Subcutaneous abdominal adipose tissue (tissue), 5 donors: ENCODE results near the gene MOGAT1.
"Not testable (repeated sequence)": the region's sequence is repeated elsewhere in the genome, so short reads cannot be mapped to it uniquely, and the experiment has no call there.

Experiments used
- H3K27ac ChIP-seq: one replicate; pipeline ENCODE4 v1.7.0; 2013; ENCODE audit warnings: low read depth, mild to moderate bottlenecking, inconsistent platforms, low read length, moderate library complexity
- H3K27me3 ChIP-seq, 5 donors: one replicate each; pipeline ENCODE4 v1.7.0; 2013; ENCODE audit warnings: low read length in 5 of 5, inconsistent platforms in 1 of 5; ENCODE audit not compliant: control insufficient read depth in 5 of 5, insufficient read depth in 4 of 5
- H3K36me3 ChIP-seq, 5 donors: one replicate each; pipeline ENCODE4 v1.7.0; 2013; ENCODE audit warnings: low read length in 5 of 5; ENCODE audit not compliant: control insufficient read depth in 5 of 5, insufficient read depth in 5 of 5
- H3K4me1 ChIP-seq, 5 donors: one replicate each; pipeline ENCODE4 v1.7.0; 2013; ENCODE audit warnings: low read length in 5 of 5, mild to moderate bottlenecking in 3 of 5, moderate library complexity in 1 of 5; ENCODE audit not compliant: control insufficient read depth in 5 of 5, insufficient read depth in 5 of 5
- H3K4me3 ChIP-seq, 5 donors: one replicate each; pipeline ENCODE4 v1.7.0; 2013; ENCODE audit warnings: low read length in 5 of 5, low read depth in 1 of 5
- H3K9ac ChIP-seq, 5 donors: one replicate each; pipeline ENCODE4 v1.7.0; 2013; ENCODE audit warnings: low read length in 5 of 5, mild to moderate bottlenecking in 4 of 5, moderate library complexity in 3 of 5
- H3K9me3 ChIP-seq, 5 donors: one replicate each; pipeline ENCODE4 v1.7.0; 2013; ENCODE audit warnings: low read length in 5 of 5; ENCODE audit not compliant: control insufficient read depth in 5 of 5
- donor health status: healthy.
- donor health status: healthy.
- donor health status: healthy.
- donor health status: healthy.
- donor health status: healthy.

The MOGAT1 gene

GRCh38 chr2:222721597-222721996, 50.1 kb downstream of the MOGAT1 start:
- not testable (repeated sequence) for H3K4me1 ChIP-seq, H3K27ac ChIP-seq, H3K36me3 ChIP-seq, H3K9me3 ChIP-seq, H3K27me3 ChIP-seq, H3K4me3 ChIP-seq, H3K9ac ChIP-seq

- H3K9ac ChIP-seq = no peak overlapping the region
- no peaks in the 10 kb centered on the region for H3K9me3 ChIP-seq
- H3K27ac ChIP-seq = no peak overlapping the region
- no peaks in the 10 kb centered on the region for H3K27me3 ChIP-seq
- H3K36me3 ChIP-seq = no peaks in the 10 kb centered on the region
- H3K4me3 ChIP-seq = no peak overlapping the region
- H3K4me1 ChIP-seq = no peaks in the 10 kb centered on the region
Observed at GRCh38 chr2:222722327-222722946, 51.0 kb downstream of the MOGAT1 start.

DNA sequence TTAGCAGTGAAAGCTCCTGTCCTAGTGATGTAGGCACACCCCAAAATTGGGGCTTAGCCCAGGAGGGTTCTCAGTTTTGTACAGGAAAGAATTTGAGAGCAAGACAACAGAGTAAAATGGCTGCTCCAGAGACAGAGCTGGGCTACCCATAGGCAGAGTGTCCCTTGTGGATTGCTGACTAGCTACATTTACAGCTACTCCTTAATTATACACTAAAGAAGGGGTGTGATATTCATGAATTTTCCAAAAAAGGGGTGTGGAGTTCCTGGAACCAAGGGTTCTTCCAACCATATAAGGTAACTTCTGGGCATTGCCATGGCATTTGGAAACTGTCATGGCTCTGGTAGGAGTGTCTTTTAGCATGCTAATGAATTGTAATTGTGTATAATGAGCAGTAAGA, 52.8 kb downstream of the MOGAT1 start:
- Histone ChIP-seq H3K9me3 (no peaks in the 10 kb centered on the region), H3K27me3 (no peaks in the 10 kb centered on the region), H3K4me1 (no peaks in the 10 kb centered on the region), H3K4me3 (no peak overlapping the region), H3K27ac (no peak overlapping the region), H3K36me3 (no peaks in the 10 kb centered on the region), H3K9ac (no peak overlapping the region)

- Histone ChIP-seq H3K4me1 (peaks cover 0 to 14% (median 11%) of the 10 kb centered on the region in 5 donors), H3K27ac (no peak overlapping the region), H3K9ac (no peak overlapping the region), H3K36me3 (no peaks in the 10 kb centered on the region), H3K4me3 (no peak overlapping the region), H3K27me3 (no peaks in the 10 kb centered on the region), H3K9me3 (no peaks in the 10 kb centered on the region)
Observed at GRCh38 chr2:222728621-222729020, 57.2 kb downstream of the MOGAT1 start.

DNA sequence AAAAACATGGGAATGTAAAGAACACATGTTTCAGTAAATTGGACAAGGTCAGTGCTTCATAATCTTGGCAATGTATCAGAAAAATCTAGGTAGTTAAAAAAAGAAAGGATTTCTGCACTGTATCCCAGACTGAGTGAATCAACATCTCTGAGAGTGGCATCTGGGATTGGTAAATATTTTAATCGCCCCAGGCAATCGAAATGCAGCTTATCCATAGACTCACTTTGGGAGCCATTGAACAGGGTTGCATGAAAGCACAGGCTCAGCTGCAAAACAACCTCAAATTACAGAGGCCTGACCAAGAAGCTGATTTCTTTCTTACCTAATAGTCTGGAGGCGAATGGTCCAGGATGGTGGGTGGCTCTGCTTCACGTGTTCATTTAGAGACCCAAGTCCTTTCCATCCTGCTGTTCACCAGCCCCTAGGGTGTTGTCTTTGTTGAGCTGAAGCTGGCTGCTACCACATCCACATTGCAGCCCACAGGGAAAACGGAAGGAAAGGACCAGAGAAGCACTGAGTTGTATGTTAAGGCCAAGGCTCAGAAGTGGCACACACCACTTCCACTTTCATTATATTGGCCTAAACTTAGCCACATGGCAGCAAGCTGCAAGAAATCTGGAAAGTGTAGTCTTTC, 59.0 kb downstream of the MOGAT1 start:
- H3K4me3 ChIP-seq = no peak overlapping the region
- peak overlapping the region; percentile 0 for H3K27ac ChIP-seq

GRCh38 chr2:222731201-222731621, 59.8 kb downstream of the MOGAT1 start:
- peak overlapping the region; percentile 0 for H3K27ac ChIP-seq
- no peaks in the 10 kb centered on the region for H3K9me3 ChIP-seq
- H3K27me3 ChIP-seq = no peaks in the 10 kb centered on the region
- no peak overlapping the region for H3K4me3 ChIP-seq
- H3K4me1 ChIP-seq = peaks cover 3 to 27% (median 19%) of the 10 kb centered on the region in 5 donors
- H3K36me3 ChIP-seq = no peaks in the 10 kb centered on the region
- no peak overlapping the region for H3K9ac ChIP-seq

More for the DNA sequence above, 59.0 kb downstream of the MOGAT1 start:
- Histone ChIP-seq H3K9ac (no peak overlapping the region), H3K9me3 (no peaks in the 10 kb centered on the region), H3K4me1 (peaks cover 3 to 26% (median 17%) of the 10 kb centered on the region in 5 donors), H3K36me3 (no peaks in the 10 kb centered on the region), H3K27me3 (no peaks in the 10 kb centered on the region)

DNA sequence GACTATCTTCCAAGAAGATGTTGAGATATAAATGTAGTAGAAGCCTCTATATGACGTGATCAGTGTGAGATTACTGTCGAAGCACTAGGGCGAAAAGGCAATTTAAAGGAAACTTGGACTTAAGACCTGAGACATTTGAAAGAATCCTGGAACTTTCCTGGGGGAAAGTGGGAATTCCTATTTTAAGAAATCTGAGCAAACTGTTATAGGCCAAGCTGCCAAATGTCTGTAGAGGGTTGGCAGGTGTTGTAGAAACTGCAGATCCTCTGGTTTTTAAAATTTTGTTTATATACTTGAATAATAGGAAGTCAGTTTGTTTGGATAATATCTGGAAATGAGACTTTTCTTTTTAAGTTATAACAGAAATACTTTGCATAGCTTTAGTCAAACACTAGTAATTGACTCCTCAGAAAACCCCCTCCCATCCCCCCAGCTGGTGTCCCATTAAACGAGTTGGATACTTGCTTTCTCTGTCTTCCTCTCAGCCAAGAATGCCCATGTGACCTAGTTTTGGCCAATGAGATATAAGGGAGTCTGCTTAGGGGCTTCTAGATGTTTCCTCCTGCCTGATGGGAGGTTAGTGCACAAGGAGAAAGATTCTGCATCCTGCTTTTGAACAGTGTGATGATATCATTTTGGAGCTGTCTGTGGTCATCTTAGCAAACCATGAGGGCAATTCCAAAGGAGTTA, 61.2 kb downstream of the MOGAT1 start:
- Histone ChIP-seq H3K27ac (no peak overlapping the region), H3K4me1 (peaks cover 3 to 29% (median 20%) of the 10 kb centered on the region in 5 donors)

DNA sequence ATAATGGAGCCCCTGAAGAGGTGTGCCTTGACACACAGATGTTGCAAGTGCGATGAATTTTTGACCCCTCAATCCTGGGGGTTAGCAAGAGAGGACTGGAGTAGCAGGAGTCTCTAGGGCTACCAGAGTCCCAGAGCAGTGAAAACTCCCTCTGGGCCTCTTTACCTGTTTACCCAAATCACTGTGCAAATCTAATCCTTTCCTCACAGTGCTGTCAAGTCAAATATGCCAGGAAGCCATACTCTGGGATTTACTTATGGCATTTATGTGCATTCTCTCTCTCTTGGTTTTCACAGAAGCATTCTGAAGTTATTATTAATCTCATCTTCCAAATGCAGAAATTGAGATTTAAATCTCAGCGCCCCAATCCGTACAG, 62.0 kb downstream of the MOGAT1 start:
- no peaks in the 10 kb centered on the region for H3K9me3 ChIP-seq
- no peak overlapping the region for H3K4me3 ChIP-seq
- no peaks in the 10 kb centered on the region for H3K36me3 ChIP-seq
- no peak overlapping the region for H3K9ac ChIP-seq
- no peaks in the 10 kb centered on the region for H3K27me3 ChIP-seq
- H3K4me1 ChIP-seq = peaks cover 3 to 29% (median 20%) of the 10 kb centered on the region in 5 donors
- H3K27ac ChIP-seq = no peak overlapping the region

More for the DNA sequence above, 61.2 kb downstream of the MOGAT1 start:
- Histone ChIP-seq H3K9ac (no peak overlapping the region), H3K27me3 (no peaks in the 10 kb centered on the region), H3K36me3 (no peaks in the 10 kb centered on the region), H3K9me3 (no peaks in the 10 kb centered on the region), H3K4me3 (no peak overlapping the region)

DNA sequence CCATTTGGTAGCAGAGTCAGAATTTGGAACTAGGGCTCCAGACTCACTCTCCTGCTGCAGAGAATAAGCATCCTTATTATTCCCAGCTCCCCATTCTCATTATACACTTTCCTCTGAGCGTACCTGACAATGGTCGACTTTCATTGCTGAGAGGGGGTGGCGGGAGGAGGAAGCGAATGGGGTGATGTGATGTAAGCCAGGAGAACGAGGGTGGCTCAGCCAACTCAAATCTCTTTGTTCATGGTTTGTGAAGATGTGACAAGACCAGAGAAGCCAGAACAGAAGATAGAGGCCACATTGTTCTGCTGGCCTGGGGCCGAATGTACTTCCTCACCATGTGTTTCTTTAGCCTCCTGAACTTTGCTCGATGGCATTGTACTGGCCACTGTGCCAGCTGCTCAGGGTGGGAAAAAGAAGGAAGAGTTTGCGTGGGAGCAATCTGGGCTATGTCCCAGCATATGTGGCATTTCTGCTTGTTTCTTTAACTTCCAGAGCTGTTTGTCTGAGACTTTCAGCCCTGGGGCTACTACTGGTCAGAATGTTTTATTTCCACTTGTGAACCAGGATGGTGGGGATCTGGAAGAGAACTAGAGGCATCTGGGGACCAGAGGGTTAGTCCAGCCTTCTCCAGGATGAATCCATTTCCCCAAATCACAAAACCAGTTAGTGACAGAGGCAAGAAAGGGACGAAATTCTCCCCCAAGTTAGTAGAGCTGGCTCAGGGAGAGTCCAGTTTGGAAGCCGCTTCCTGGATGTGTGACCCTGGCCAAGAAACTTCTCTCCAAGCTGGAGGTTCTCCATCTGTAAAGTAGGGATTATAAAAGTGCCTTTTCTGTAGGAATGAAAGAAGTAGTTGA, 62.6 kb downstream of the MOGAT1 start:
- H3K9me3 ChIP-seq = no peaks in the 10 kb centered on the region
- no peak overlapping the region for H3K9ac ChIP-seq
- no peaks in the 10 kb centered on the region for H3K27me3 ChIP-seq
- no peak overlapping the region for H3K27ac ChIP-seq
- no peaks in the 10 kb centered on the region for H3K36me3 ChIP-seq
- no peak overlapping the region for H3K4me3 ChIP-seq
- peaks cover 3 to 29% (median 20%) of the 10 kb centered on the region in 5 donors for H3K4me1 ChIP-seq

DNA sequence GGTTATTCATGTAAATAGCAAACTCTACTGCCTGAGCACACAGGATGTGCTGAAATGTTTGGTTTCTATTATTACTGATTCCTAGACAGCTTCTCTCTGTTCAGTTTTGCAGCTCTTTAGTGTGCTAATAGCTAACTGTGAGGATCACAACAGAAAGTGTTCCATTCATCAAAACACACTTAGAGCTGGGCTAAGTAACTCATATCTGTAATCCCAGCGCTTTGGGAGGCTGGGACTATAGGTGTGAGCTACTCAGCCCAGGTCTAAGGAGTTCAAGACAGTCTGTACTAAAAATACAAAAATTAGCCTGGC, 63.2 kb downstream of the MOGAT1 start:
- no peaks in the 10 kb centered on the region for H3K36me3 ChIP-seq
- no peak overlapping the region for H3K9ac ChIP-seq
- H3K4me1 ChIP-seq = peaks cover 3 to 29% (median 20%) of the 10 kb centered on the region in 5 donors
- H3K4me3 ChIP-seq = no peak overlapping the region
- H3K27me3 ChIP-seq = no peaks in the 10 kb centered on the region
- H3K9me3 ChIP-seq = no peaks in the 10 kb centered on the region
- H3K27ac ChIP-seq = no peak overlapping the region
